ENCODE results near the gene IL6R. TPM values are rescaled to one million over a fixed set of nuclear protein-coding genes. Genes with fewer than 3 reads are reported as not detected.

IL6R gene
- total RNA-seq, 1 experiment from 2014 or later = 22.8 TPM

GRCh38 chr1:154384650-154385489 is 20.3 kb upstream of the IL6R start:
- BruUV-seq (replicated peaks) = no TSS peak

DNA sequence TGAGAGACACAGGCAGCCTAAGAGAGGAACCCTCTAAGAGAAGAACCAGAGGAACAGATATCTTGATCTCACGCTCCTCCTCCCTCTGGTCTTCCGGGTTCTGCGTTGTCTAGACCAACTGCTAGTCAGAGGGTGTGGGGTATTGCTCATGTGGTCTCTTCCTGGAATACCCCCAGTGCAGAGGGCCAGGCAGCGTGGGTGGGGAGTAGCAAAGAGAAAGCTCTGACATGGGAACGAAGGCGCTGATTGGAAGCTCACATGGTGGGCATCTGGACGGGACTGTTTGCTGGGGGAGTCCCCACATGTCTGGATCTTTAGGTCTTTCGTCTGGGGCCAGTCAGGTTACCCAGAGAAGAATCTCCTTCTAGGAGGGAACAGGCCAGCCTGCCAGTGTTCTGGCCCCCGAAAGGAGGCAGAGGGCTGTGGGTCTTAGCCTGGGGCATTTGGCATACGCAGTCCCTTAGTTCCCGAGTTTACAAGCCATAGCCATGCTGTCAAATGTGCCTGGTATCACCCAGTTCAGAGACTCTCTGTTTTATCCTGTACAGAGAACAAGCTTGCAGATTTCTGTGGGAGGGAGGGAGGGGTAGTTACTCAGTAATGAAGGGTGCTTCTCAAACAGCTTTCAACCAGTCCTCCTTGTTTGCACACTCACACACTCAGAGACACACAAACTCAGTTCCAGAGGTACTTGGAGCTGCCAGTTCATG is 18.3 kb upstream of the IL6R start:
- H3K27me3 Mint-ChIP-seq (ENCODE audit: insufficient read depth, unreplicated experiment) = no peaks in the 10 kb centered on the region
- TF ChIP-seq, protein P1, sequence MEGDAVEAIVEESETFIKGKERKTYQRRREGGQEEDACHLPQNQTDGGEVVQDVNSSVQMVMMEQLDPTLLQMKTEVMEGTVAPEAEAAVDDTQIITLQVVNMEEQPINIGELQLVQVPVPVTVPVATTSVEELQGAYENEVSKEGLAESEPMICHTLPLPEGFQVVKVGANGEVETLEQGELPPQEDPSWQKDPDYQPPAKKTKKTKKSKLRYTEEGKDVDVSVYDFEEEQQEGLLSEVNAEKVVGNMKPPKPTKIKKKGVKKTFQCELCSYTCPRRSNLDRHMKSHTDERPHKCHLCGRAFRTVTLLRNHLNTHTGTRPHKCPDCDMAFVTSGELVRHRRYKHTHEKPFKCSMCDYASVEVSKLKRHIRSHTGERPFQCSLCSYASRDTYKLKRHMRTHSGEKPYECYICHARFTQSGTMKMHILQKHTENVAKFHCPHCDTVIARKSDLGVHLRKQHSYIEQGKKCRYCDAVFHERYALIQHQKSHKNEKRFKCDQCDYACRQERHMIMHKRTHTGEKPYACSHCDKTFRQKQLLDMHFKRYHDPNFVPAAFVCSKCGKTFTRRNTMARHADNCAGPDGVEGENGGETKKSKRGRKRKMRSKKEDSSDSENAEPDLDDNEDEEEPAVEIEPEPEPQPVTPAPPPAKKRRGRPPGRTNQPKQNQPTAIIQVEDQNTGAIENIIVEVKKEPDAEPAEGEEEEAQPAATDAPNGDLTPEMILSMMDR (IDR thresholded peaks at IDR 0.05; ENCODE audit: unreplicated experiment) = no peak
- H3K4me1 Mint-ChIP-seq (ENCODE audit: insufficient read depth, unreplicated experiment) = peaks cover 18% of the 10 kb centered on the region
- POLR2A ChIA-PET = interaction anchor here (1.3 to 1.7 kb wide), 3 partner anchors 13 to 32 kb away, joined by 4 to 6 read pairs (median 5); no protein-coding TSS in a partner anchor
- CTCF ChIA-PET = interaction anchor here (0.6 kb wide), 1 partner anchor 42 kb away, joined by 5 read pairs; no protein-coding TSS in a partner anchor
- no peak overlapping the region for H3K27ac Mint-ChIP-seq (ENCODE audit: low read depth, unreplicated experiment)
- intact Hi-C loops (cut with micrococcal nuclease) = no loop called here
- H3K36me3 Mint-ChIP-seq (ENCODE audit: insufficient read depth, unreplicated experiment) = no peaks in the 10 kb centered on the region
- H3K4me3 Mint-ChIP-seq (ENCODE audit: unreplicated experiment) = no peak overlapping the region
- DNase-seq (ENCODE audit: unreplicated experiment) = no peak
- H3K9me3 Mint-ChIP-seq (ENCODE audit: unreplicated experiment) = no peaks in the 10 kb centered on the region
- BruUV-seq (replicated peaks) = no TSS peak

More at GRCh38 chr1:154384650-154385489, 20.3 kb upstream of the IL6R start:
- intact Hi-C loops (cut with micrococcal nuclease) = no loop called here
- no peak overlapping the region for H3K27ac Mint-ChIP-seq (ENCODE audit: low read depth, unreplicated experiment)
- DNase-seq (ENCODE audit: unreplicated experiment) = no peak
- ChIA-PET CTCF (interaction anchor here (0.5 to 1.3 kb wide), 3 partner anchors 50 to 1314 kb away, joined by 3 read pairs; partner anchors contain the start of gene SPRR2B), POLR2A (interaction anchor here (0.7 kb wide), 1 partner anchor 14 kb away, joined by 3 read pairs; no protein-coding TSS in a partner anchor)
- no peaks in the 10 kb centered on the region for H3K9me3 Mint-ChIP-seq (ENCODE audit: unreplicated experiment)
- peaks cover 11% of the 10 kb centered on the region for H3K4me1 Mint-ChIP-seq (ENCODE audit: insufficient read depth, unreplicated experiment)
- TF ChIP-seq, protein P1 (IDR thresholded peaks at IDR 0.05; ENCODE audit: unreplicated experiment) = no peak
- H3K36me3 Mint-ChIP-seq (ENCODE audit: insufficient read depth, unreplicated experiment) = no peaks in the 10 kb centered on the region
- no peaks in the 10 kb centered on the region for H3K27me3 Mint-ChIP-seq (ENCODE audit: insufficient read depth, unreplicated experiment)
- no peak overlapping the region for H3K4me3 Mint-ChIP-seq (ENCODE audit: unreplicated experiment)

- Mint-ChIP-seq H3K4me1 (ENCODE audit: insufficient read depth, unreplicated experiment) (peaks cover 8% of the 10 kb centered on the region), H3K27me3 (ENCODE audit: insufficient read depth, unreplicated experiment) (no peaks in the 10 kb centered on the region), H3K4me3 (ENCODE audit: unreplicated experiment) (no peak overlapping the region), H3K9me3 (ENCODE audit: unreplicated experiment) (peaks cover 5% of the 10 kb centered on the region), H3K36me3 (ENCODE audit: insufficient read depth, unreplicated experiment) (no peaks in the 10 kb centered on the region), H3K27ac (ENCODE audit: low read depth, unreplicated experiment) (peak overlapping the region; percentile 61)
- POLR2A ChIA-PET = interaction anchor here (0.7 to 3.6 kb wide), 16 partner anchors 13 to 1204 kb away, joined by 3 to 27 read pairs (median 3); partner anchors contain the start of gene IL6R
- DNase-seq (ENCODE audit: unreplicated experiment) = peak; percentile 45
- CTCF ChIA-PET = interaction anchor here (0.6 to 2.2 kb wide), 14 partner anchors 11 to 1878 kb away, joined by 3 to 6 read pairs (median 3); partner anchors contain the start of gene HAX1
- BruUV-seq (replicated peaks) = no TSS peak
- TF ChIP-seq, protein P1 (IDR thresholded peaks at IDR 0.05; ENCODE audit: unreplicated experiment) = no peak
- intact Hi-C loops (cut with micrococcal nuclease) = no loop called here
Measured at GRCh38 chr1:154391086-154391770, 13.9 kb upstream of the IL6R start.
